ENCODE results near the gene E2F4.

- TF ChIP-seq CTCF (IDR thresholded peaks at IDR 0.05; ENCODE audit: low read depth, low read length) (no peak), POLR2A (IDR thresholded peaks at IDR 0.05; ENCODE audit: extremely low read depth, insufficient read length) (no peak)
These were observed 1.2 kb upstream of the E2F4 start for GRCh38 chr16:67190448-67191399.

All from NB4 (cell line).